Measurements from ENCODE around the gene MRPS7. TPM values are rescaled to one million over a fixed set of nuclear protein-coding genes. Genes with fewer than 3 reads are reported as not detected.
"Not testable (repeated sequence)": the region's sequence is repeated elsewhere in the genome, so short reads cannot be mapped to it uniquely, and the experiment has no call there.

Gene MRPS7
- total RNA-seq, 8 experiments from 2014 or later, result 48.2 to 108 (median 78.7) TPM

DNA sequence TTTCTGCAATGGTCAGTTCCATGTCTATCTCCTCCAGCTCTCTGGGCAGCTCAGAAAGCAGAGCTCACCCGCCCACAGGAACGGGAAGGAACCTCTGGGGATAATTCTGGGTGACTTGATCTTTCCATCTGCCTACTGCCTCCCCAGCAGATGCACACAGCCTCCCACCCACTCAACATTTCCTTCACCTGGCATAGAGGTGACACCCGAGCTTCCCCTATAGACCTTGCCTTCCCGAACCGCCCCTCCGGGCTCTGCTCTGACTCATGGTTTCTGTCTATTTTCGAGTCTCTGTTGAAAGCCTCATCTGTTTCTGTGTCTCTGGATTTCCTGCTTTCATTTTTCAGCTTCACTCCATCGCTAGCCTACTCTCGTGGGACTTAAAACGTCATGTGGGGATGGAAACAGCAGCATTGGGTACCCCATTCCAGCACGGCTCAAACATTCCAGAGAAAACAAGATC, 11.6 kb upstream of the MRPS7 start:
- no peak overlapping the region for H3K27ac ChIP-seq
- peak in 3 of 8 experiments; percentile 30 to 97 (median 76) for ATAC-seq (replicated peaks in 6 of 8)
- H3K4me1 ChIP-seq (replicated peaks in 1 of 2), result no peaks in the 10 kb centered on the region
- in situ Hi-C loops (cut with MboI; ENCODE audit: low pct_unique_long_range_greater_than_20kb in 2 of 9, low sequenced_read_pairs in 9 of 9, unreplicated experiment in 9 of 9), result no loop called here
- 15 to 100% (median 91%) methylated on average over 1 to 11 of the region's 11 CpGs; no CpG with 5 or more reads in 2 of the 10 experiments for WGBS, 10 experiments
- H3K4me3 ChIP-seq, result no peak overlapping the region

DNA sequence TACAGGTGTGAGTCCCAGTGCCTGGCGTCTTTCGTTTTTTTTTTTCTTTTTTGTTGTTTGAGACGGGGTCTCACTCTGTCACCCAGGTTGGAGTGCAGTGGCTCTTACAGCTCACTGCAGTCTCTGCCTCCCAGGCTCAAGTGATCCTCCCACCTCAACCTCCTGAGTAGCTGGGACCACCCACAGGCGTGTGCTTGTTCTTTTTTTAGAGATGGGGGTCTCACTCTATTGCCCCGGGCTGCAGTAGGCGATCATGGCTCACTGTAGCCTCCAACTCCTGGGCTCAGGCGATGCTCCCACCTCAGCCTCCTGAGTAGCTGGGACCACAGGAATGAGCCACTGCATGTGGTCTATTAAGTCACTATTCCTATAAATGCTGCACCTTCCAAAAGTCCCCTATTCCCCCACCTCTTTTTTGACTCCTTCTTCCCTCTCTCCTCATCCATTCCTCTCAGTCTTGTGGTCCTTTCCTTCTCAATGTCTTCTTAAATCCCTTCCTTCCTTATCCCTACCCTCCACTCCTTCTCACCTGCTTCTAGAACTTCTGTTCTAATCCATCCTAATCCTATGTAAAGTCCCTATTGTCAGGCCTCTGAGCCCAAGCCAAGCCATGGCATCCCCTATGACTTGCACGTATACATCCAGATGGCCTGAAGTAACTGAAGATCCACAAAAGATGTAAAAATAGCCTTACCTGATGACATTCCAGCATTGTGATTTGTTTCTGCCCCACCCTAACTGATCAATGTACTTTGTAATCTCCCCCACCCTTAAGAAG, 9.5 kb upstream of the MRPS7 start:
- Histone ChIP-seq H3K4me3 (no peak overlapping the region), H3K4me1 (replicated peaks in 1 of 2) (no peaks in the 10 kb centered on the region), H3K27ac (no peak overlapping the region)
- 87 to 100% (median 94%) methylated on average over 1 to 6 of the region's 8 CpGs; no CpG with 5 or more reads in 4 of the 10 experiments for WGBS, 10 experiments
- no peak for ATAC-seq (replicated peaks in 6 of 8)
- in situ Hi-C loops (cut with MboI; ENCODE audit: low pct_unique_long_range_greater_than_20kb in 2 of 9, low sequenced_read_pairs in 9 of 9, unreplicated experiment in 9 of 9), result no loop called here

DNA sequence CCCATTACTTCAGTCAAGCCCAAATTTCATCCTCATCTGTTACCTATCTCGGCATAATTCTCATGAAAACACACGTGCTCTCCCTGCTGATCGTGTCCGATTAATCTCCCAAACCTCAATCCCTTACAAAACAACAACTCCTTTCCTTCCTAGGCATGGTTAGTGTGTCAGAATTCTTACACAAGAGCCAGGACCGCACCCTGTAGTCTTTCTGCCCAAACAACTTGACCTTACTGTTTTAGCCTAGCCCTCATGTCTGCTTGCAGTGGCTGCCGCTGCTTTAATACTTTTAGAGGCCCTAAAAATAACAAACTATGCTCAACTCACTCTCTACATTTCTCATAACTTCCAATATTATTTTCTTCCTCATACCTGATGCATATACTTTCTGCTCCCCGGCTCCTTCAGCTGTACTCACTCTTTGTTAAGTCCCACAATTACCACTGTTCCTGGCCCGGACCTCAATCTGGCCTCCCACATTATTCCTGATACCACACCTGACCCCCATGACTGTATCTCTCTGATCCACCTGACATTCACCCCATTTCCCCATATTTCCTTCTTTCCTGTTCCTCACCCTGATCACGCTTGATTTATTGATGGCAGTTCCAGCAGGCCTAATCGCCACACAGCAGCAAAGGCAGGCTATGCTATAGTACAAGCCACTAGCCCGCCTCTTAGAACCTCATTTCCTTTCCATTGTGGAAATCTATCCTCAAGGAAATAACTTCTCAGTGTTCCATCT, 5.6 kb upstream of the MRPS7 start:
- in situ Hi-C loops (cut with MboI; ENCODE audit: low pct_unique_long_range_greater_than_20kb in 2 of 9, low sequenced_read_pairs in 9 of 9, unreplicated experiment in 9 of 9); H3K4me1 ChIP-seq (replicated peaks in 1 of 2); H3K27ac ChIP-seq; ATAC-seq (replicated peaks in 6 of 8); H3K4me3 ChIP-seq: not testable (repeated sequence)
- WGBS, 10 experiments, result 90 to 100% (median 100%) methylated on average over 1 to 4 of the region's 11 CpGs; no CpG with 5 or more reads in 3 of the 10 experiments

- in situ Hi-C loops (cut with MboI; ENCODE audit: low pct_unique_long_range_greater_than_20kb in 2 of 9, low sequenced_read_pairs in 9 of 9, unreplicated experiment in 9 of 9); H3K4me3 ChIP-seq; ATAC-seq (replicated peaks in 6 of 8); H3K27ac ChIP-seq; H3K4me1 ChIP-seq (replicated peaks in 1 of 2): not testable (repeated sequence)
- 0 to 83% (median 75%) methylated on average over 1 of the region's 2 CpGs; no CpG with 5 or more reads in 7 of the 10 experiments for WGBS, 10 experiments
These were observed 4.5 kb upstream of the MRPS7 start for GRCh38 chr17:75257228-75257627.

- H3K27ac ChIP-seq, result peak overlapping the region; percentile 100
- peaks cover 11 to 12% of the 10 kb centered on the region in 2 donors for H3K4me1 ChIP-seq (replicated peaks in 1 of 2)
- peak in 5 of 8 experiments; percentile 10 to 30 (median 13) for ATAC-seq (replicated peaks in 6 of 8)
- peak overlapping the region; percentile 80 to 97 (median 91) for H3K4me3 ChIP-seq
- 0 to 17% (median 2%) methylated on average over 1 to 25 of the region's 31 CpGs; no CpG with 5 or more reads in 3 of the 10 experiments for WGBS, 10 experiments
- in situ Hi-C loops (cut with MboI; ENCODE audit: low pct_unique_long_range_greater_than_20kb in 2 of 9, low sequenced_read_pairs in 9 of 9, unreplicated experiment in 9 of 9), result no loop called here
These were observed 891 bp upstream of the MRPS7 start for GRCh38 chr17:75260641-75261335.

GRCh38 chr17:75262112-75262606, 480 bp downstream of the MRPS7 start:
- 0 to 1% (median 0%) methylated on average over 1 to 15 of the region's 23 CpGs; no CpG with 5 or more reads in 5 of the 10 experiments for WGBS, 10 experiments
- Histone ChIP-seq H3K4me1 (replicated peaks in 1 of 2) (peaks cover 11 to 12% of the 10 kb centered on the region in 2 donors), H3K27ac (peak overlapping the region; percentile 100), H3K4me3 (peak overlapping the region; percentile 80 to 97 (median 91))
- in situ Hi-C loops (cut with MboI; ENCODE audit: low pct_unique_long_range_greater_than_20kb in 2 of 9, low sequenced_read_pairs in 9 of 9, unreplicated experiment in 9 of 9), result no loop called here
- ATAC-seq (replicated peaks in 6 of 8), result peak in 4 of 8 experiments; percentile 1 to 50 (median 25)

- 84 to 100% (median 100%) methylated on average over 1 to 3 of the region's 4 CpGs; no CpG with 5 or more reads in 5 of the 10 experiments for WGBS, 10 experiments
- H3K27ac ChIP-seq, result no peak overlapping the region
- peaks cover 12 to 15% of the 10 kb centered on the region in 2 donors for H3K4me1 ChIP-seq (replicated peaks in 1 of 2)
- in situ Hi-C loops (cut with MboI; ENCODE audit: low pct_unique_long_range_greater_than_20kb in 2 of 9, low sequenced_read_pairs in 9 of 9, unreplicated experiment in 9 of 9), result no loop called here
- peak overlapping the region in 2 of 5 donors; percentile 91 to 97 for H3K4me3 ChIP-seq
- ATAC-seq (replicated peaks in 6 of 8), result no peak
These were observed 1.4 kb downstream of the MRPS7 start for GRCh38 chr17:75263055-75263454.

GRCh38 chr17:75265614-75266315, 4.1 kb downstream of the MRPS7 start:
- WGBS, 10 experiments, result 20 to 100% (median 92%) methylated on average over 1 to 8 of the region's 17 CpGs
- Histone ChIP-seq H3K27ac (no peak overlapping the region), H3K4me1 (replicated peaks in 1 of 2) (peaks cover 11 to 15% of the 10 kb centered on the region in 2 donors), H3K4me3 (no peak overlapping the region)
- in situ Hi-C loops (cut with MboI; ENCODE audit: low pct_unique_long_range_greater_than_20kb in 2 of 9, low sequenced_read_pairs in 9 of 9, unreplicated experiment in 9 of 9), result no loop called here
- ATAC-seq (replicated peaks in 6 of 8), result no peak

DNA sequence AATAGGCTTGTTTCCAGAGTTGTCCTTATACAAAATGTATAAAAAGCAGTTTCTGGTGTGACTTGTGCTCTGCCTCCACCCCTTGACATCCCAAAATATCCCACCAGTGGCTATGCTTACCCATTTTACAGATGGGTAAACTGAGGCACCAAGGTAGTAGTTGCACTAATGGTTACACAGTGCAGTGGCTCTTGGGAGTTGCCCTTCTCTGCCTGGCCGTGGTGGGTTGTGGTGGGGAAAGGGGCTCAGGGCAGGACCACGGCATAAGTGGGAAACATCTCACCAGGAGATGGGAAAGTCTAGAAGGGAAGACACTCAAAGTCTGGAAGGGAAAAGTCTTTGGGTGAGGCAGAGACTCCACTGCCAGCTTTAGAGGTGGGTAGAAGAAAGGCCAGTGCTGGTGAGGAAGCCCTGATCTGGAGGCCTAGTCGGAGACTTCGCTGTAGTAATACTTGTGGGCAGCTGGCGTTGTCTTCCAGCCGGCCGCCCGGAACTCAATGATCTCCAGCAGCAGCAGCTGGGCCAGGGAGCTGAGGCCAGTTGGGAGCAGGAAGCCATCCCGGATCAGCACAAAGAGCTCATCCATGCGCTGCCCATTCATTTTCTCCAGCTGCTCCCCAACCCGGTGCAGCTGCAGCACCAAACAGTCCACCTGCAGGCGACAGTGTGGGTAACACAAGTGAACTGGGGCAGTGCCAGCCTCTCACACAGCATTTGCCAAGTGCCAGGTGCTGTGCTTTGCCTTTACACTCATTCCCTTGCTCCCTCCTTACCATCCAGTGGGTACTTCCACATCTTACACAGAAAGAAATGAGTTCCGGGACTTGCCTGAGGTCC, 4.9 kb downstream of the MRPS7 start:
- Histone ChIP-seq H3K27ac (no peak overlapping the region), H3K4me3 (no peak overlapping the region), H3K4me1 (replicated peaks in 1 of 2) (peaks cover 11 to 15% of the 10 kb centered on the region in 2 donors)
- no peak for ATAC-seq (replicated peaks in 6 of 8)
- 83 to 100% (median 96%) methylated on average over 1 to 9 of the region's 13 CpGs; no CpG with 5 or more reads in 3 of the 10 experiments for WGBS, 10 experiments
- in situ Hi-C loops (cut with MboI; ENCODE audit: low pct_unique_long_range_greater_than_20kb in 2 of 9, low sequenced_read_pairs in 9 of 9, unreplicated experiment in 9 of 9), result no loop called here

GRCh38 chr17:75267153-75267410, 5.4 kb downstream of the MRPS7 start:
- Histone ChIP-seq H3K27ac (no peak overlapping the region), H3K4me1 (replicated peaks in 1 of 2) (peaks cover 14 to 17% of the 10 kb centered on the region in 2 donors), H3K4me3 (no peak overlapping the region)
- 60 to 100% (median 89%) methylated on average over 1 to 2 of the region's 2 CpGs; no CpG with 5 or more reads in 6 of the 10 experiments for WGBS, 10 experiments
- in situ Hi-C loops (cut with MboI; ENCODE audit: low pct_unique_long_range_greater_than_20kb in 2 of 9, low sequenced_read_pairs in 9 of 9, unreplicated experiment in 9 of 9), result no loop called here
- ATAC-seq (replicated peaks in 6 of 8), result no peak

- 20 to 80% (median 49%) methylated on average over 1 to 6 of the region's 14 CpGs; no CpG with 5 or more reads in 1 of the 10 experiments for WGBS, 10 experiments
- H3K27ac ChIP-seq, result peak overlapping the region in 1 of 2 donors; percentile 20
These were observed 5.9 kb downstream of the MRPS7 start for GRCh38 chr17:75267411-75268232.

More at GRCh38 chr17:75267411-75268232, 5.9 kb downstream of the MRPS7 start:
- ATAC-seq (replicated peaks in 6 of 8), result no peak
- peaks cover 14 to 18% of the 10 kb centered on the region in 2 donors for H3K4me1 ChIP-seq (replicated peaks in 1 of 2)
- in situ Hi-C loops (cut with MboI; ENCODE audit: low pct_unique_long_range_greater_than_20kb in 2 of 9, low sequenced_read_pairs in 9 of 9, unreplicated experiment in 9 of 9), result no loop called here
- H3K4me3 ChIP-seq, result no peak overlapping the region
